Large intestine (tissue), 3 donors: ENCODE data around the gene CLN6. TPM values are rescaled to one million over a fixed set of nuclear protein-coding genes. Genes with fewer than 3 reads are reported as not detected.
A peak's percentile ranks its signal among the peaks of the same experiment; 100 is the strongest.
"Not testable (repeated sequence)": the region's sequence is repeated elsewhere in the genome, so short reads cannot be mapped to it uniquely, and the experiment has no call there.

ENCODE experiments used
- DNase-seq, 2 donors: peaks; one replicate each; pipeline versions ENCODE4 v3.0.0 to v3.0.0-alpha.2; 2013
- H3K27ac ChIP-seq: one replicate; pipeline ENCODE4 v1.5.1; 2013; ENCODE audit warnings: low read length
- H3K27me3 ChIP-seq: 2 replicates; pipeline ENCODE4 v1.6.1; 2013; ENCODE audit warnings: low read length; ENCODE audit not compliant: control insufficient read depth, insufficient read depth
- H3K36me3 ChIP-seq: 2 replicates; pipeline ENCODE4 v1.6.1; 2013; ENCODE audit warnings: low read length; ENCODE audit not compliant: control insufficient read depth, insufficient read depth
- H3K4me1 ChIP-seq: one replicate; pipeline ENCODE4 v1.6.1; 2013; ENCODE audit warnings: low read length; ENCODE audit not compliant: control insufficient read depth, insufficient read depth
- H3K4me3 ChIP-seq: one replicate; pipeline ENCODE4 v1.5.1; 2013; ENCODE audit warnings: low read length
- H3K9me3 ChIP-seq: one replicate; pipeline ENCODE4 v1.6.1; 2013; ENCODE audit warnings: mild to moderate bottlenecking, low read depth, low read length, moderate library complexity; ENCODE audit not compliant: control insufficient read depth
- WGBS: methylation state at CpG from one replicate; pipeline ENCODE4 v1.1.5; 2013; ENCODE audit warnings: low lambda C conversion rate; ENCODE audit not compliant: insufficient coverage; 5-methylcytosine and 5-hydroxymethylcytosine counted together
- polyA plus RNA-seq: library from polyadenylated mRNA; unstranded; fragments of 120-200 nt; gene quantifications from one replicate; pipeline ENCODE4 v1.2.1, GENCODE V29; 2013

The CLN6 gene
- polyA plus RNA-seq, 1 donor: 52.8 TPM

DNA sequence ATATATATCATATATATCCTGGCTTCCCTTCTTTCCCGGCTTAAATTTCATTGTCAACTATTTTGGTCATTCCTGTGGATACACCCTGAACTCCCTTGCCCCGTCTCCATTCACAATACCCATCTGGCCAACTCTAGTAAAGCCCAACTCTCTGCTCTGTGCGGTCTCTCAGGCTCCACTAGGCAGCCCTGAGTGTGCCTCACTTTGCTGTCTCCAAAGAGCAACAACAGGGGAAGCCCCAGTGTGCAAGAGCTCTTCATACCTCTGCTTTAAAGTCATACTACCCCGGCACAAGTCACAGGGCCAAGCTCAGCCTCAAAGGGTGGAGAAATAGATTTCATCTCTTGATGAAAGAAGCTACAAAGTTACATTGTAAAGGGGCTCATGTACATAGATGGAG, 29.2 kb upstream of the CLN6 start:
- Histone ChIP-seq H3K4me3 (no peak overlapping the region), H3K27ac (no peak overlapping the region), H3K4me1 (peaks cover 8% of the 10 kb centered on the region), H3K36me3 (no peaks in the 10 kb centered on the region), H3K9me3 (peaks cover 3% of the 10 kb centered on the region), H3K27me3 (no peaks in the 10 kb centered on the region)
- WGBS: 83% methylated on average over 1 of the region's 4 CpGs
- no peak for DNase-seq

DNA sequence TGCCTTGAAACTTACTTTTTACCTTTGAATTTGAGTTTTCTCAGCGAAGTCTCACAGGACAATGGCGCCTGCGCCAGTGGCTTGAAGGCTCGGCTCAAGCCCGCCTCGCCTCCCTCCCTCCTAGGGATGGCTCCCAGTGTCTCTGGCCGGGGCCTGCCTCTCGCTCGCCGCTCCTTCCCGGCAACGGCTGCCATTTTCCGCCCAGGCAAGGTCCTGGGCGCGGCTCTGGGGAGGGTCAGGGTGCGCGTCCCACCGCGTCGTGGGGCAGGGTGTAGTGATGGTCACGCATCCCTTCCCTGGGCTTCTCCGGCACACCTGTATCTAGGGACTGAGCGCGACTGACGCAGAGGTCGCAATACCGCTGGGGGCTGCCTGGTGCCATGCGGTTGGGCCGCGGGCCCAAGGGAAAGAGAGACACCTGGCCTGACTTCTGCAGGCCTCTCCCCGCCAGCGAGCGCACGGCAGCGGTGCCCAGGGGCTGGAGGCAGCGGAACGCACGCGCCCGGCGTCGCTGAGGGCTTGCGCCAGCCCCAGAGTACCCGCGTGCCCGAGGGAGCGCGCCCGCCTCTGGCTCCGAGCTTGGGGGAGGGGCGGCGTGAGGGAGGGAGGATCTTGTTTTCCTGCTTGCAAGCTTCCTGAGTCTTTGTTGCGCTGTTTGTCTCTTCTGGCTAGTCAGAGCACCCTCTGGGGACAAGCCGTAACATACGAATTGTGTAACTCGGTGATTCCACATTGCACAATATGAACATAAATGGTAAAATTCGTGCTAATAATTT, 27.3 kb upstream of the CLN6 start:
- peak; percentile 84 to 93 for DNase-seq
- Histone ChIP-seq H3K27ac (peak overlapping the region; percentile 95), H3K27me3 (no peaks in the 10 kb centered on the region), H3K4me3 (peak overlapping the region; percentile 79), H3K9me3 (peaks cover 3% of the 10 kb centered on the region), H3K36me3 (no peaks in the 10 kb centered on the region), H3K4me1 (peaks cover 8% of the 10 kb centered on the region)
- 0% methylated on average over 3 of the region's 57 CpGs for WGBS

DNA sequence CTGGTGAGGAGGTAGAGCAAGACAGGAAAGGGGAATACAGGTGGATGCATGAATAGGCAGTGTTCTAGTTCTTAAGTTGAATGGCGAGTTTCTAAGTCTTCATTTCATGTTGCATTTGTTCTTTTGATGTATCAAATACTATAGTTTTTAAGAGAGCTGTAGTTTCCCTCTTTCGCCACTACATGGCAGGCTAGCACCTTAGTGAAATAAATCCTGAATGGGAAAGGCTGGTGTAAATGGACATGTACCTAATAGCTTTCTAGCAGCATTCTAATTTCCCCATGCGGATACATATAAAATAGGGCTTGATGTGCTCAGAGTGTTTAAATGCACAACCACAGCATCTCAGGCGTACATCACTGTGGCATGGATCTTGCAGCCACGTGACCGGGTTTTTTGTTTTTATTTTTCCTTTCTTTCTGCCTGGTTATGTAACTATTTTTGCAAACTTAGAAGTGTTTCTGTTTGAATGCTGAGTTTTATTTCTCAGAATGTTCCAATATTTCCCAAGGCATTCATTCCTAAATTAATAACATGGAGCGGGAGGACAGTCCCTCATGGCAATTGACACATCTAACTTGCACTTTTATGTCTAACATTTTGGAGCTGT, 23.5 kb upstream of the CLN6 start:
- Histone ChIP-seq H3K4me3 (no peak overlapping the region), H3K27ac (no peak overlapping the region), H3K4me1 (peaks cover 8% of the 10 kb centered on the region), H3K27me3 (no peaks in the 10 kb centered on the region), H3K9me3 (peaks cover 3% of the 10 kb centered on the region), H3K36me3 (no peaks in the 10 kb centered on the region)
- peak in 1 of 2 donors; percentile 59 for DNase-seq
- WGBS: no CpG with 5 or more reads among the region's 7 CpGs

DNA sequence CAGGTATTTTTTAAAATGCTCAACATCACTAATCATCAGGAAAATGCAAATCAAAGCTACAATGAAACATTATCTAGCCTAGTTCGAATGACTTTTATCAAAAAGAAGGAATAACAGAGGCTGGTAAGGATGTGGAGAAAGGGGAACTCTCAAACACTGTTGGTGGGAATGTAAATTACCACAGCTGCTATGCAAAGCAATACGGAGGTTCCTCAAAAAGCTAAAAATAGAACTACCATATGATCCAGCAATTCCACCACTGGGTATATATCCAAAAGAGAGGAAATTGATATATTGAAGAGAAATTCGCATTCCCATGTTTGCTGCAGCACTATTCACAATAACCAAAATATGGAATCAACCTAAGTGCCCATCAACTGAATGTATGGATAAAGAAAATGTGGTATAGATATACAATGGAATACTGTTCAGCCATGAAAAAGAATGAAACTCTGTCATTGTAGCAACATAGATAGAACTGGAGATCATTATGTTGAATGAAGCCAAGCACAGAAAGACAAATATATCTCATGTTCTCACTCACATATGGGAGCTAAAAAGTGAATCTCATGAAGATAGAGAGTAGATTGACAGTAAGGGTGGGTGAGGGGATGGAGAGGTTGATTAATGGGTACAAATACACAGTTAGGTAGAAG, 19.7 kb upstream of the CLN6 start:
- Histone ChIP-seq H3K27me3 (no peaks in the 10 kb centered on the region), H3K4me1 (no peaks in the 10 kb centered on the region), H3K9me3 (peaks cover 9% of the 10 kb centered on the region), H3K36me3 (no peaks in the 10 kb centered on the region), H3K27ac (no peak overlapping the region), H3K4me3 (no peak overlapping the region)
- DNase-seq: no peak
- 93% methylated on average over 3 of the region's 3 CpGs for WGBS

DNA sequence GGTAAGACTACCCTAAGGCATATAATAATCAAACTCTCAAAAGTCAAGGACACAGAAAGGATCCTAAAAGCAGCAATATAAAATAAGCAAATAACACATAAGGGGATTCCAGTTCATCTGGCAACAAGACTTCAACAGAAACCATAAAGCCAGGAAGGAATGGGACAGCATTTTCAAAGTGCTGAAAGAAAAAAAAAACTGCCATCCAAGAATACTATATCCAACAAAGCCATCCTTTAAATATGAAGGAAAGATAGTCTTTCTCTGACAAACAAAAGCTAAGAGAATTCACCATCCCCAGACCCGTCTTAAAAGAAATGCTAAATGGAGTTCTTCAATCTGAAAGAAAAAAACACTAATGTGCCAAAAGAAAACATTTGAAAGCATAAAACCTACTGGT, 14.7 kb upstream of the CLN6 start:
- no peak overlapping the region for H3K4me3 ChIP-seq
- peaks cover 18% of the 10 kb centered on the region for H3K9me3 ChIP-seq
- DNase-seq: no peak
- H3K27me3 ChIP-seq: no peaks in the 10 kb centered on the region
- H3K4me1 ChIP-seq: no peaks in the 10 kb centered on the region
- H3K36me3 ChIP-seq: no peaks in the 10 kb centered on the region
- H3K27ac ChIP-seq: no peak overlapping the region
- no CpG with 5 or more reads among the region's 1 CpG for WGBS

DNA sequence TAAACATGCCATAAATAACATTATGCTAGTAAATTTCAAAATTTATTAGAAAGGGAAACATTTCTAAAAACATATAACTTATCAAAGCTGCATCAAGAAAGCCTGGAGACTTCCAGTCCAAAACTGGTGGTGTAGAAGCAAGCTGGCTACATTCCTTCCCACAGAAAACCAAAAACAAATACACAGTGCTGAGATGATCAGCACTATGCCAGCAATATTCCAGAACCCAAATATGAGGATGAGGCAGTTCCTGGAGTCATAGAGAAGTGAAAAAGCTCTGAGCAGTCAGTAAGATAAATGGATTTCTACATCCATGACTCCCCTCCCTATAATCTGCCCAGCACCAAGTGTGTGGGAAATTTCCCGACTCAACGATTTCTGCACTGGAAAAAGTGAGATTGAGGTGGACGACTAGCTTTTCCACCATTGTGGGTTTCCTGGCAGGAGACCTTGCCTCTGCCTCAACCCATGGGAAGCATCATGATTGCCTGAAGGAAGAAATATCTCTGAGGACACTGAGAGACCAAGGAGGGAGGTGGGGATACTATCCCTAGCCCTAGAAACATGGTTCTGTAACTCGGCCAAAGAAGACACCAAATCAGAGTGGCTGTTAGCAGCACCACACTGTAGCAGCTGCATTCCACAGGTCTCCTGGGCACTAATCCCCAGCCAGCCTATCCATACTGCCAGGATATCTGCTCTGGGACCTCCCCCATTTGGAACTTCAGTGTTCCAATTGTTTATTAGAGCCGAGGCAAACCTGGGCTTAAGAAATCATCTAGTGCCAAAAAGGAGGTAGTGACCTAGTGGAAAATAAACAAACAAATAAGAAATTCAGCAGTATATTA, 11.8 kb upstream of the CLN6 start:
- no CpG with 5 or more reads among the region's 5 CpGs for WGBS
- no peak for DNase-seq
- Histone ChIP-seq H3K27me3 (no peaks in the 10 kb centered on the region), H3K4me3 (no peak overlapping the region), H3K36me3 (no peaks in the 10 kb centered on the region), H3K4me1 (no peaks in the 10 kb centered on the region), H3K27ac (no peak overlapping the region), H3K9me3 (peaks cover 18% of the 10 kb centered on the region)

DNA sequence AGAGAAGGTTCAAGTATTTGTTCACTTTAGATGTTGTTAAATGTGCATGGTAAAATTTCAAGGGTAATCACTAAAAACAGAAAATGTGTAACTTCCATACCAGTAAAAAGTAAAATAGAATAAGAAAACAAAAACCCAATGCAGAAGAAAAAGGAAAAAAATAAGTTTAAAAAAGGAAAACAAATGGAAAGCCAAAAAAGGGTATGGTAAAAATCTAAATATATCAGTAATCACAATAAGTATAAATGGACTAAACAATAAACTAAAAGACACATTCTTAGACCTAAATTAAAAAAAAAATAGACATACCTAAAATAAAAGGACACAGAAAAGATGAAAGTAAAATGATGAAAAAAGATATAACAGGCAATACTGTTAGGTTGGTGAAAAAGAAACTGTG, 9.5 kb upstream of the CLN6 start:
- H3K4me3 ChIP-seq: no peak overlapping the region
- peaks cover 5% of the 10 kb centered on the region for H3K4me1 ChIP-seq
- peaks cover 7% of the 10 kb centered on the region for H3K9me3 ChIP-seq
- DNase-seq: no peak
- H3K27me3 ChIP-seq: no peaks in the 10 kb centered on the region
- H3K36me3 ChIP-seq: no peaks in the 10 kb centered on the region
- no peak overlapping the region for H3K27ac ChIP-seq

DNA sequence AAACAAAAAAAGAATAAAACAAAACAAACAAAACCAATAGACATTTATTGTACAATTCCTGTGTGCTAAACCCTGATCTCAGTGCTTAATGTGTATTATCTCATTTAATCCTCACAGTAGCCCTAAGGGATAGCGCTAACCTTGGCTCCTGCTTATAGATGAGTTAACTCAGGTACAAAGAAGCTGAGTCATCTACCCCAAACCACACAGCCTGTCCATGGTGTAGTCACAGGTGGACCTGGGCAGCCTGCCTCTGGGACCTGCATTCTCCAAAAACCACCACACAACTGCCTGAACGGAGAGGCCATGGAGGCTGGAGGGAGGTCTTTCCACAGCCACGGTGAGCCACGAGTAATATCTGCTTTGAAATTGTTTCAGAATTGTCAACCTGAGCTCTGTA, 5.5 kb upstream of the CLN6 start:
- DNase-seq: no peak
- Histone ChIP-seq H3K9me3 (no peaks in the 10 kb centered on the region), H3K4me3 (no peak overlapping the region), H3K27ac (no peak overlapping the region), H3K36me3 (no peaks in the 10 kb centered on the region), H3K27me3 (no peaks in the 10 kb centered on the region), H3K4me1 (peaks cover 45% of the 10 kb centered on the region)
- no CpG with 5 or more reads among the region's 4 CpGs for WGBS

DNA sequence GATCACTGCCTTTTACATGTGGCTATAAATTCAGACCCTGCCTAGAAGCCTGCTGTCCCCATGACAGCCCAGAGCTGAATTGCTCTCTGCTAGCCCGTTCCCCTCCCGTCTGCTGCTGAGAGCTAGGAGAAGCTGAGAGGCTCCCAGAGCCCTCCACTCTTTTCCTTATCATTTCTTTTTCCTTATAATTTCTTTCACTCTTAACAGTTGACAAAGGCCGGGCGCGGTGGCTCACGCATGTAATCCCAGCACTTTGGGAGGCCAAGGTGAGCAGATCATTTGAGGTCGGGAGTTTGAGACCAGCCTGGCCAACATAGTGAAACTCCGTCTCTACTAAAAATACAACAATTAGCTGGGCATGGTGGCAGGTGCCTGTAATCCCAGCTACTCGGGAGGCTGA, 5.0 kb upstream of the CLN6 start:
- H3K27me3 ChIP-seq, H3K9me3 ChIP-seq, H3K36me3 ChIP-seq, DNase-seq, H3K4me3 ChIP-seq: not testable (repeated sequence)
- no CpG with 5 or more reads among the region's 9 CpGs for WGBS
- H3K4me1 ChIP-seq: peaks cover 45% of the 10 kb centered on the region
- H3K27ac ChIP-seq: peak overlapping the region; percentile 30

DNA sequence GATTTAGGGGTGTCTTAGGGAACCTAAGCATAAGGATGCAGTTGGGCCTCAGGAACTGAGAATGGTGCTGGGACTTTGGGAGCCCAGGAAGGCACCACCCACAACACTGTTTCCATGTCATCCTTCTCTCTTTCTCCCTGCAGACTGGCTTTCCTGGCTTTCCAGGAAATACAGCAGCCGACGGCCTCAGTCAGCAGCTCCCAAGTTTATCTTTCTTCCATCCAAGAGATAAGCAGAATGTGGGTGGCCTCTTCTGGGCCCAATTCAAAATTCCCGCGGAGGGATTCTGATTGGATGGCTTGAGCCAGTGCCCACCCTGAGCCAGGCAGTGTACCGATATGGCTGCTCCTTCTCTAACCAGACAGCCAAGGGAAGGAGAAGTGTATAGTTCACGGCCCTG, 4.5 kb upstream of the CLN6 start:
- Histone ChIP-seq H3K36me3 (no peaks in the 10 kb centered on the region), H3K27ac (peak overlapping the region; percentile 30), H3K4me1 (peaks cover 45% of the 10 kb centered on the region), H3K9me3 (peaks cover under 1% of the 10 kb centered on the region), H3K4me3 (no peak overlapping the region), H3K27me3 (no peaks in the 10 kb centered on the region)
- peak; percentile 38 to 53 for DNase-seq
- WGBS: no CpG with 5 or more reads among the region's 6 CpGs
